Prostate gland (tissue), 2 donors: ENCODE measurements around the gene PTCHD4.

Source experiments
- CTCF ChIP-seq, 4 experiments: fragments of 200-600 bp in 2 of 4; fragments of 450-650 bp in 2 of 4; sonication (generic) in 2 of 4; IDR thresholded peaks; 1 replicate in 3 of 4; 2 replicates in 1 of 4; pipeline ENCODE4 v1.5.1; 2016 to 2019; ENCODE audit warnings: antibody characterized with exemption in 4 of 4, mild to moderate bottlenecking in 2 of 4, moderate library complexity in 2 of 4
- POLR2A ChIP-seq: fragments of 450-650 bp; IDR thresholded peaks from one replicate; pipeline ENCODE4 v1.6.1; 2016; ENCODE audit warnings: antibody characterized with exemption, mild to moderate bottlenecking
- POLR2AphosphoS5 ChIP-seq: sonication (generic); formaldehyde crosslinking; IDR thresholded peaks from one replicate; pipeline ENCODE4 v1.6.1; 2017; ENCODE audit warnings: antibody characterized with exemption

DNA sequence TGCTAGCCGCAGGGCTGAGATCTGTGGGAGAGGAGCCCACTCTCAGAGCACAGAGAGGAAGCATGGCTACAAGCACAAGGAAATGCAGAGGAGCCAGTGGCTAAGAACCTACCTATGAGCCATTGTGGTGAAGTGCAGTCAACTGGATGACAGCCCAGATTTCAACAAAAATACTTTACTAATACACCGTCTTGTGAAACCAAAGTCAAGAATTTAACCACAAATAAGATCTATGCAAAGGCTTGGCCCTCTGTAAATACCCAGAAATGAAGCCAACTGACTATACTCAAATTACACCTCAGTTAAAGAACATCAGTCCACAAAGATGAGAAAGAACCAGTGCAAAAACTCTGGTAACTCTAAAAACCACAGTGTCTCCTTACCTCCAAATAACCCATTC, 40.1 kb upstream of the PTCHD4 start:
- TF ChIP-seq CTCF (IDR thresholded peaks at IDR 0.05) (no peak), POLR2A (no peak), POLR2AphosphoS5 (no peak)
